Smooth muscle cell (in vitro differentiated cells): ENCODE results near the gene TRIM44. TPM values are rescaled to one million over a fixed set of nuclear protein-coding genes. Genes with fewer than 3 reads are reported as not detected.
A peak's percentile ranks its signal among the peaks of the same experiment; 100 is the strongest.

Source experiments
- DNase-seq: peaks from one replicate; lab custom pipeline; 2025; ENCODE audit not compliant: unreplicated experiment; lab: John Stamatoyannopoulos, UW
- H2AFZ ChIP-seq: fragments of 200-600 bp; sonication (generic); 2 replicates; pipeline ENCODE4 v1.6.0; 2016; ENCODE audit warnings: antibody characterized with exemption, low read depth, mild to moderate bottlenecking
- H3F3A ChIP-seq: fragments of 200-600 bp; sonication (generic); 2 replicates; pipeline ENCODE4 v1.6.0; 2017; ENCODE audit warnings: antibody characterized with exemption, low read depth
- H3K27ac ChIP-seq: fragments of 200-600 bp; sonication (generic); 2 replicates; pipeline ENCODE4 v1.5.1; 2016; ENCODE audit warnings: low read depth, mild to moderate bottlenecking
- H3K27me3 ChIP-seq: fragments of 200-600 bp; sonication (generic); 2 replicates; pipeline ENCODE4 v1.6.1; 2016; ENCODE audit warnings: low read depth, mild to moderate bottlenecking
- H3K36me3 ChIP-seq: fragments of 200-600 bp; sonication (generic); 2 replicates; pipeline ENCODE4 v1.5.1; 2016; ENCODE audit warnings: low read depth
- H3K4me1 ChIP-seq: fragments of 200-600 bp; sonication (generic); 2 replicates; pipeline ENCODE4 v1.5.1; 2016; ENCODE audit warnings: low read depth
- H3K4me2 ChIP-seq: fragments of 200-600 bp; sonication (generic); 2 replicates; pipeline ENCODE4 v1.6.0; 2016; ENCODE audit warnings: mild to moderate bottlenecking
- H3K4me3 ChIP-seq: fragments of 200-600 bp; sonication (generic); 2 replicates; pipeline ENCODE4 v1.5.1; 2016; ENCODE audit warnings: mild to moderate bottlenecking
- H3K79me2 ChIP-seq: fragments of 200-600 bp; sonication (generic); 2 replicates; pipeline ENCODE4 v1.6.0; 2016; ENCODE audit warnings: low read depth, mild to moderate bottlenecking
- H3K9ac ChIP-seq: fragments of 200-600 bp; sonication (generic); 2 replicates; pipeline ENCODE4 v1.6.0; 2016; ENCODE audit warnings: low read depth
- H3K9me3 ChIP-seq: fragments of 200-600 bp; sonication (generic); replicated peaks from 2 replicates; pipeline ENCODE4 v1.5.1; 2016; ENCODE audit warnings: low read depth
- H4K20me1 ChIP-seq: fragments of 200-600 bp; sonication (generic); 2 replicates; pipeline ENCODE4 v1.6.0; 2016; ENCODE audit warnings: low read depth
- CTCF ChIP-seq: fragments of 200-600 bp; sonication (generic); IDR thresholded peaks from 2 replicates; pipeline ENCODE4 v1.5.1; 2017; ENCODE audit warnings: borderline replicate concordance, mild to moderate bottlenecking, antibody characterized with exemption; ENCODE audit not compliant: insufficient read depth, poor library complexity, severe bottlenecking
- WGBS: methylation state at CpG from one replicate; pipeline ENCODE4 v1.1.7; 2016; ENCODE audit warnings: low lambda C conversion rate; 5-methylcytosine and 5-hydroxymethylcytosine counted together
- polyA plus RNA-seq: library from polyadenylated mRNA; unstranded; fragments of >200 nt; fragmentation: Nextera tagmentation; extraction: Ambion mirVana; gene quantifications from 2 replicates; pipeline ENCODE4 v1.2.1, GENCODE V29; 2016
- total RNA-seq: library from RNA; depleted of rRNA; stranded (reverse); fragments of >200 nt; gene quantifications from 2 replicates; pipeline ENCODE4 v1.2.3, GENCODE V29; 2014

TRIM44 gene
- total and polyA plus RNA-seq, 2 experiments from 2014 or later: 20.9 to 32.9 TPM

GRCh38 chr11:35682230-35683173, 19.9 kb downstream of the TRIM44 start:
- no peak for DNase-seq
- Histone ChIP-seq H3K79me2 (peaks cover 71% of the 10 kb centered on the region), H3K27ac (no peak overlapping the region)

GRCh38 chr11:35683728-35684339, 21.3 kb downstream of the TRIM44 start:
- Histone ChIP-seq H3K27ac (no peak overlapping the region), H3K4me3 (no peak overlapping the region), H3F3A (peaks cover 4% of the 10 kb centered on the region), H3K36me3 (no peaks in the 10 kb centered on the region), H3K4me2 (no peak overlapping the region), H3K9me3 (no peaks in the 10 kb centered on the region), H2AFZ (no peak overlapping the region), H3K4me1 (peaks cover 11% of the 10 kb centered on the region), H4K20me1 (peaks cover 85% of the 10 kb centered on the region), H3K27me3 (no peaks in the 10 kb centered on the region), H3K79me2 (peaks cover 63% of the 10 kb centered on the region), H3K9ac (no peak overlapping the region)
- DNase-seq: no peak
- WGBS: 89% methylated on average over 1 of the region's 1 CpG
- TF ChIP-seq CTCF: no peak

More at GRCh38 chr11:35682230-35683173, 19.9 kb downstream of the TRIM44 start:
- no peak overlapping the region for H3K4me3 ChIP-seq
- no peak for TF ChIP-seq CTCF
- no peak overlapping the region for H3K9ac ChIP-seq
- H4K20me1 ChIP-seq: peaks cover 84% of the 10 kb centered on the region
- peak overlapping the region; percentile 23 for H3K4me2 ChIP-seq
- H3K9me3 ChIP-seq: no peaks in the 10 kb centered on the region
- H3K36me3 ChIP-seq: no peaks in the 10 kb centered on the region
- 44% methylated on average over 9 of the region's 9 CpGs for WGBS
- H3K27me3 ChIP-seq: no peaks in the 10 kb centered on the region
- no peak overlapping the region for H2AFZ ChIP-seq
- H3K4me1 ChIP-seq: peaks cover 11% of the 10 kb centered on the region
- peaks cover 4% of the 10 kb centered on the region for H3F3A ChIP-seq

- no peak overlapping the region for H3K9ac ChIP-seq
- no peaks in the 10 kb centered on the region for H3K9me3 ChIP-seq
- no peak for DNase-seq
- peak overlapping the region; percentile 57 for H3K27ac ChIP-seq
- TF ChIP-seq CTCF: no peak
- H3K4me2 ChIP-seq: no peak overlapping the region
- no peak overlapping the region for H3K4me3 ChIP-seq
- H4K20me1 ChIP-seq: peaks cover 77% of the 10 kb centered on the region
- peaks cover 61% of the 10 kb centered on the region for H3K79me2 ChIP-seq
- no peak overlapping the region for H2AFZ ChIP-seq
- no peaks in the 10 kb centered on the region for H3K36me3 ChIP-seq
- no peaks in the 10 kb centered on the region for H3K27me3 ChIP-seq
- peaks cover 4% of the 10 kb centered on the region for H3F3A ChIP-seq
- H3K4me1 ChIP-seq: peaks cover 2% of the 10 kb centered on the region
Observed at GRCh38 chr11:35688023-35688422, 25.4 kb downstream of the TRIM44 start.
